ENCODE data around the gene ASB7. TPM values are rescaled to one million over a fixed set of nuclear protein-coding genes. Genes with fewer than 3 reads are reported as not detected.

Gene ASB7
- total RNA-seq, 1 experiment from 2014 or later: 12.9 TPM

DNA sequence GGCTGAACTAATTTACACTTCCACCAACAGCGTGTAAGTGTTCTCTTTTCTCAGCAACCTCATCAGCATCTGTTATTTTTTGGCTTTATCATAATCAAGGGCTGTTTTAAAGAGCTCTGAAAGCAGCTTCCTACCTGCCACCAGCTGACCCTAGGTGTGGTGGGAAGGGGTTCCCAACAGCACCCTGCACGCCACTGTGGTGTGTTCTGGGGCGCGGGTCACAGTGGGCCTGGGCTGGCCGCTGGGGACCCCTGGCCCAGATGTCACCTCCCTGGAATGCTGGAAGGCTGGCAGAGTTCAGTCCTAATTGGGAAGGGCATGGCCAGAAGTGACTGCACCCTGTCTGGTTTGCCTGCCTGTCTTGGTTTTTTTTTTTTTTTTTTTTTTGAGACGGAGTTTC lies 82.2 kb downstream of the ASB7 start (continued):
- no peak for TF ChIP-seq GRHL2 (CRISPR knock-in tag; IDR thresholded peaks at IDR 0.05; ENCODE audit: insufficient replicate concordance, severe bottlenecking)

DNA sequence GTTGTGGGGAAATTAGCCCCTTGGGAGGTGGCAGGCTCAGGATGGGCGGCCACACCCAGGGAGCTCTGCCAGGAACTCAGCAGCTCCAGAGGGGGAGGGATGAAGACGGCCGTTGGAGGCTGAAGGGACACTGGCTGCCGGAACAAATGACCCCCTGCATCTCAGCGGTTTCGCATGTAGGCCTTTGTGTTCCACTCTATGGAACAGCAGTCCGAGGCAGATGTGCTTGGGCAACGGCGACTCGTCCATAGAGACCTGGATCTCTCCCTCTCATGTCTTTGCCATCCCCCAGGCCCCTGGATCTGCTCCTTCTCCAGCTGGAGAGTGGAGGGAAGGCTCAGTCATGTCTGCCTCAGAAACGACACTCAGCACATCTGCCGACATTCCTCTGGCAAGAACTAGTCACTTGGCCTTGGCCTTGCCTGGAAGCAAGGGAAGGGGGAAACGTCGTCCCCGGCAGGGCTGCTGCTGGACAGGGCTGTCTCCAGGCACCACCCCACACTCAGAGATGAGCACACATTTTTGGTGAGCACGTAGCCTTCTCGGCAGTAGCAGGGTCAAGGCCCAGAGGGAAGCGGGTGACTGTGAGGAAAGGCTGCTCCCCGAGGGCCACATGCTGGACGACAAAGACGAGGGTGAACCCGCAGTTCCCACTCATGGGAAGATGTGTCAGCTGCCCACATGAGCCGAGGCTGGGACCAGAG lies 83.8 kb downstream of the ASB7 start:
- CTCF ChIA-PET: no interaction called here
- peaks cover 6% of the 10 kb centered on the region for H3K4me1 Mint-ChIP-seq
- peaks cover 4% of the 10 kb centered on the region; the same call in 1 of the 2 replicates for H3K27me3 Mint-ChIP-seq (ENCODE audit: low read depth)
- H3K27ac Mint-ChIP-seq: no peak overlapping the region
- no peak for DNase-seq (ENCODE audit: low spot score)
- ATAC-seq: no peak
- peaks cover 16% of the 10 kb centered on the region for H3K9me3 Mint-ChIP-seq
- H3K4me3 Mint-ChIP-seq: no peak overlapping the region
- TF ChIP-seq ETV6 (CRISPR knock-in tag; IDR thresholded peaks at IDR 0.05) (no peak), IRF2 (CRISPR knock-in tag; IDR thresholded peaks at IDR 0.05; ENCODE audit: borderline replicate concordance, low read depth) (no peak)
- TF ChIP-seq, protein P1, sequence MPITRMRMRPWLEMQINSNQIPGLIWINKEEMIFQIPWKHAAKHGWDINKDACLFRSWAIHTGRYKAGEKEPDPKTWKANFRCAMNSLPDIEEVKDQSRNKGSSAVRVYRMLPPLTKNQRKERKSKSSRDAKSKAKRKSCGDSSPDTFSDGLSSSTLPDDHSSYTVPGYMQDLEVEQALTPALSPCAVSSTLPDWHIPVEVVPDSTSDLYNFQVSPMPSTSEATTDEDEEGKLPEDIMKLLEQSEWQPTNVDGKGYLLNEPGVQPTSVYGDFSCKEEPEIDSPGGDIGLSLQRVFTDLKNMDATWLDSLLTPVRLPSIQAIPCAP (CRISPR knock-in tag; IDR thresholded peaks at IDR 0.05): no peak
- POLR2A ChIA-PET: no interaction called here
- H3K36me3 Mint-ChIP-seq: peaks cover 11% of the 10 kb centered on the region

GRCh38 chr15:100686725-100687473 lies 84.5 kb downstream of the ASB7 start:
- peaks cover 4% of the 10 kb centered on the region for H3K36me3 Mint-ChIP-seq
- peaks cover 6% of the 10 kb centered on the region for H3K4me1 Mint-ChIP-seq
- TF ChIP-seq ZNF423 (CRISPR knock-in tag; IDR thresholded peaks at IDR 0.05) (no peak), FOXJ3 (CRISPR knock-in tag; IDR thresholded peaks at IDR 0.05; ENCODE audit: borderline replicate concordance) (no peak), NR2C2 (CRISPR knock-in tag; IDR thresholded peaks at IDR 0.05) (no peak), ETV6 (CRISPR knock-in tag; IDR thresholded peaks at IDR 0.05) (no peak), ATF2 (CRISPR knock-in tag; IDR thresholded peaks at IDR 0.05; ENCODE audit: borderline replicate concordance, low read depth) (no peak), ESRRA (CRISPR knock-in tag; IDR thresholded peaks at IDR 0.05; ENCODE audit: borderline replicate concordance) (no peak), ZNF121 (CRISPR knock-in tag; IDR thresholded peaks at IDR 0.05) (no peak), ZNF671 (CRISPR knock-in tag; IDR thresholded peaks at IDR 0.05) (no peak), RORB (CRISPR knock-in tag; IDR thresholded peaks at IDR 0.05) (no peak), USF2 (CRISPR knock-in tag; IDR thresholded peaks at IDR 0.05) (no peak), ZNF281 (CRISPR knock-in tag; IDR thresholded peaks at IDR 0.05) (no peak), EMX1 (CRISPR knock-in tag; IDR thresholded peaks at IDR 0.05) (no peak), TEAD4 (CRISPR knock-in tag; IDR thresholded peaks at IDR 0.05) (no peak)
- TF ChIP-seq, protein P2, sequence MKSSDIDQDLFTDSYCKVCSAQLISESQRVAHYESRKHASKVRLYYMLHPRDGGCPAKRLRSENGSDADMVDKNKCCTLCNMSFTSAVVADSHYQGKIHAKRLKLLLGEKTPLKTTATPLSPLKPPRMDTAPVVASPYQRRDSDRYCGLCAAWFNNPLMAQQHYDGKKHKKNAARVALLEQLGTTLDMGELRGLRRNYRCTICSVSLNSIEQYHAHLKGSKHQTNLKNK (CRISPR knock-in tag; IDR thresholded peaks at IDR 0.05): no peak
- TF ChIP-seq, protein P3, sequence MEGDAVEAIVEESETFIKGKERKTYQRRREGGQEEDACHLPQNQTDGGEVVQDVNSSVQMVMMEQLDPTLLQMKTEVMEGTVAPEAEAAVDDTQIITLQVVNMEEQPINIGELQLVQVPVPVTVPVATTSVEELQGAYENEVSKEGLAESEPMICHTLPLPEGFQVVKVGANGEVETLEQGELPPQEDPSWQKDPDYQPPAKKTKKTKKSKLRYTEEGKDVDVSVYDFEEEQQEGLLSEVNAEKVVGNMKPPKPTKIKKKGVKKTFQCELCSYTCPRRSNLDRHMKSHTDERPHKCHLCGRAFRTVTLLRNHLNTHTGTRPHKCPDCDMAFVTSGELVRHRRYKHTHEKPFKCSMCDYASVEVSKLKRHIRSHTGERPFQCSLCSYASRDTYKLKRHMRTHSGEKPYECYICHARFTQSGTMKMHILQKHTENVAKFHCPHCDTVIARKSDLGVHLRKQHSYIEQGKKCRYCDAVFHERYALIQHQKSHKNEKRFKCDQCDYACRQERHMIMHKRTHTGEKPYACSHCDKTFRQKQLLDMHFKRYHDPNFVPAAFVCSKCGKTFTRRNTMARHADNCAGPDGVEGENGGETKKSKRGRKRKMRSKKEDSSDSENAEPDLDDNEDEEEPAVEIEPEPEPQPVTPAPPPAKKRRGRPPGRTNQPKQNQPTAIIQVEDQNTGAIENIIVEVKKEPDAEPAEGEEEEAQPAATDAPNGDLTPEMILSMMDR (IDR thresholded peaks at IDR 0.05): no peak
- TF ChIP-seq, protein P4, sequence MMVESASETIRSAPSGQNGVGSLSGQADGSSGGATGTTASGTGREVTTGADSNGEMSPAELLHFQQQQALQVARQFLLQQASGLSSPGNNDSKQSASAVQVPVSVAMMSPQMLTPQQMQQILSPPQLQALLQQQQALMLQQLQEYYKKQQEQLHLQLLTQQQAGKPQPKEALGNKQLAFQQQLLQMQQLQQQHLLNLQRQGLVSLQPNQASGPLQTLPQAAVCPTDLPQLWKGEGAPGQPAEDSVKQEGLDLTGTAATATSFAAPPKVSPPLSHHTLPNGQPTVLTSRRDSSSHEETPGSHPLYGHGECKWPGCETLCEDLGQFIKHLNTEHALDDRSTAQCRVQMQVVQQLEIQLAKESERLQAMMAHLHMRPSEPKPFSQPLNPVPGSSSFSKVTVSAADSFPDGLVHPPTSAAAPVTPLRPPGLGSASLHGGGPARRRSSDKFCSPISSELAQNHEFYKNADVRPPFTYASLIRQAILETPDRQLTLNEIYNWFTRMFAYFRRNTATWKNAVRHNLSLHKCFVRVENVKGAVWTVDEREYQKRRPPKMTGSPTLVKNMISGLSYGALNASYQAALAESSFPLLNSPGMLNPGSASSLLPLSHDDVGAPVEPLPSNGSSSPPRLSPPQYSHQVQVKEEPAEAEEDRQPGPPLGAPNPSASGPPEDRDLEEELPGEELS (CRISPR knock-in tag; IDR thresholded peaks at IDR 0.05): no peak
- peaks cover 9% of the 10 kb centered on the region for H3K9me3 Mint-ChIP-seq
- DNase-seq (ENCODE audit: low spot score): no peak
- CTCF ChIA-PET: no interaction called here
- no peak overlapping the region for H3K27ac Mint-ChIP-seq
- no peak for ATAC-seq
- H3K4me3 Mint-ChIP-seq: no peak overlapping the region
- H3K27me3 Mint-ChIP-seq (ENCODE audit: low read depth): no peaks in the 10 kb centered on the region
- POLR2A ChIA-PET: no interaction called here

All from WTC11 (cell line).